M059J (cell line): ENCODE data around the gene APBB2. TPM values are rescaled to one million over a fixed set of nuclear protein-coding genes. Genes with fewer than 3 reads are reported as not detected.

ENCODE experiments used
- DNase-seq: peaks from one replicate; pipeline ENCODE4 v3.0.0-alpha.2; 2012; ENCODE audit warnings: low read depth
- total RNA-seq: library from RNA; depleted of rRNA; stranded (reverse); fragments of >200 nt; shearing (Covaris generic); gene quantifications from 2 replicates; pipeline ENCODE4 v1.2.3, GENCODE V29; 2014

APBB2 gene
- total RNA-seq, 1 experiment from 2014 or later, result 81.9 TPM

DNA sequence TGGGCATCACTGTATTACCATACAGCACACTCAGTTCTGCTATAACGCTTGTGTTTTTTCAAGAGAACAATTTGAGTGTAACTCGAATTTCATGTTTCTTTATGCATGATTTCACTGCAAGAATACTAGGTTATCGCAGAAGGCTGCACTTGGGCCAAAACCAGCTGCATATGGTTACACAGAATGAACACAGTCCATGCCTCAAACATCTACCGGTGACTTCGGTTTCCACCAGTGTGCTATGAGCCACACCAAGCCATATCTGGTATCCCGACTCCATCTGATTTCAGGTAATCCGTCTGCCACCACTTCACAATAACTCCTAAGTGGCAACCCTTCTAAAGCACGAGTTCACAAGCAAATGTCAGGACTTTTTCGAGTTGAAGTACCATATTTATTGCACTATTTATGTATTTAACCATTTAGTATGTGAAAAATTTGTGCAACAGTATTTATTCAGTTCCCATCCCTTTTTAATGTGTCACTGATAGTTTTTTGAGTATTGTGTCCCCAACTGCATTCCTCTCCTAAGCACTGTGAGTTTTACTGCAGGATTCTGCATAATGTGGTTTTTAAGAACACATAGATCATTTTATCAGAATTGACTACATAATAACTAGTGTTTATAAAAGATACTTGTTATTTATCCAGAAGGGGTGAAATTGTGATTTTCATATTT, 111.8 kb downstream of the APBB2 start:
- no peak for DNase-seq

DNA sequence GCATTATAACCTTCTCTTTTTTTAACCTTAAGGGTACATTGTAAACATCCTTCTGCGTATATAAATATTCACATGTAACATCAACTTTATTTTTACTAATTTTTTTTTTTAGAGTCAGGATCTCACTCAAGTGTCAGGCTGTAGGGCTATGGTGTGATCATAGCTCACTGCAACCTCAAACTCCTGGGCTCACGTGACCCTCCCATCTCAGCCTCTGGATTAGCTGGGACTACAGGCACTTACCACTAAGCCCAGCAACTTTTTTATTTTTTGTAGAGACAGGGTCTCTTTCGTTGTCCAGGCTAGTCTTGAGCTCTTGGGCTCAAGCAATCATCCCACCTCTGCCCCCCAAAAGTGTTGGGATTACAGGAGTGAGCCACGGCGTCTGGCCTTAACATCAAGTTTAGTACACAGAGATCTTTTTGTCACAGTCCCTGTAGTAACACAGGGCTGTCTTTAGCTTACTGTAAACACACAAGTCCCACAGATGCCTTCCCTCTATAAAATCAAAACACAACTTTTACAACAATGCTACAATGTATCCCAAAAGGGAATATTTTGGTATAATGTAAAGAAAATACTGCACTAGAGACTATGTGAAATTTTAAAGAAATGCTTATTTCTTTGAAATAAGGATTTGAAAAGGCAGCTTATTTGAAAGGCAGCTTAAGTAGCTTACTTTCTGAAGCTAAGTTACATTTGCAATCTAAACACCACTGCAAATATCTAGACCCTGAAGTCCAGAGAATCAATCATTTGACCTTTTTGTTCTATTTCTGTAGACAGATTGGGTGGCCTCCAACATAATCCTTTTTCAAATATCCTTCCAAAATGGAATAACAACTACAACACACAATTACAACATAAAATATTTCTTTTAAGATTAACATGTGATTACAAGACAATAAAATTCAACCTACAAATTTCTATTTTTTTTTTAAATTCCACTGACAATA, 116.0 kb downstream of the APBB2 start:
- no peak for DNase-seq

DNA sequence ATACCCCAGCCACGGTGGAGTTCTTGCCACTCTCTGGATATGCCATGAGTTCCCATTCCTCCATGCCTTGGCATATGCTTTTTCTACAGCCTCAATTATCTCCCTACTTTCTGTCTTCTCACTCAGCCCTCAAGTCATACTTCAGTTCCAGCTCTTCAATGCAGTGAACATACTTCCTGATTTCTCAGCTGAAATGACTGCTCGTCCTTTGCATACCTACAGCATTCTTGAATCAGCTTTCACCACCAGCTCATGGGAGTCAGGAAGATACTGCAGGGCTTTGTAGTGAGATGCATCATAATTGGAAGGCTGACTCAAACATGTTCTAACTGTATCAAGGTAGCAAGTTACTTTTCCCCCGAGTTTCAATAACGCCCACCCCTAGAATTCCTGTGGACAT, 118.4 kb downstream of the APBB2 start:
- peak; percentile 53 for DNase-seq

DNA sequence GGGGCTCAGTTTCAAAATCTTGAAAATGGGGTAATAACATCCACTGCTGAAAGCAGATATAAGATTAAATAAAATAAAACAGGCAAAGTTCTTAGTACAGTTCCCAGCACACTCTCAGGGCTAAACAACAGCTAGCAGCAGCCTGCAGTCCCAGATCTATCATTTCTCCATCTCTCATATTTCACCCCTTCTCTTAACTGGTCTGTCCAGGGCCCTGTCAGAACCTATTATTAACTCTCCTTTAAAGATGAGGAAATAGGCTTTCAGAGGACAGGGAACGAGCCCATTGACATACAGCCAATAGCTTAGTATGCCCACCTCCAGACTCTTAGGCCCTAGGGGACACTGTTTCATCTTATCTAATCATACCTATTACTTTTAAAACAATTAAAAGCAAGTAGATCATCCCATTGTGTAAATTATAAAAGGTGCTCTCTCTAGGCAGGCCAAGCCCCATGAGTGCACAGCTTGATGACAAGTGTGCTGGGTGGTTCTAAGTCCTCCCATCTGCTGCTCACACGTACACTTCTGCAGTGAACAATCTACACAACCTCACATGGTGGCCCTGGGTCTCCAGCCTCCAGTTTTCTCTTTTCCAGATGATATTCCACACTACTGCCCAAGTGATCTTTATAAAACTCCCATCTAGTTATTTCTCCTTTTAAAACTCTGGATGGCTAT, 119.0 kb downstream of the APBB2 start:
- DNase-seq, result no peak

DNA sequence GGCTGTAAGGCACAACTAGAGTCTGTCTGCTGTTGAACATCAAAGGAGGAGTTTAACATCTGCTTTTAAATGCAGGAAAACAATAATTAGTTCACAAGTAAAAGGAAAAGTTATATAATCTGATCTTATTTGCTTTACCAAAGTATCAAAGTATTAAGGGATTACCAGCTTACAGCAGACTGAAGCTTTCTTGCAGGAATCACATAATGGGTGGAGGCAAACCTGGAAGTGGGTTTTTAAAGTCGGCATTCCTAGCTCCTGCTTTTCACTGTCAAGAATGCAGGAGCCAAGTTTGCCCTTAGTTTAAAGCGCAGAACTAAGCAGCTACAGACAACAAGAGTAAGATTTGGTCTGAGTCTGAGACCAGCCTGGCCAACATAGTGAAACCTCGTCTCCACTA, 122.2 kb downstream of the APBB2 start:
- DNase-seq, result no peak

DNA sequence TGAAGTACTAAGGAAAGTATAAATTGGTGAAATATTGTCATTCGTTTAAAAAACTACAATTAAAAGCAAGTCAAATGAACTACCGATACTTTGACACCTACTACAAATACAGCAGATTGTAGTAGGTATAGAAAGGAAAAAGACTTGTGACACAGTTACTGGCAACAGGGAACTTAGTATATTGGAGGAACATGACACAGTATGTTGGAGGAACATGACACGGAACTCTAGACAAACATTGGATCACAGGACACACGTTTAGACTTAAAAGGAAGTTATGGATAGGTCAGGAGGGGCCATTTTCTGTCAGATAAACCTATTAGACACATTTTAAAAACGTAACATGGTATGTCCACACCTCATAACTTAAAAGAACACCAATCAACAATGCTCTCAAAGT, 132.5 kb downstream of the APBB2 start:
- no peak for DNase-seq

DNA sequence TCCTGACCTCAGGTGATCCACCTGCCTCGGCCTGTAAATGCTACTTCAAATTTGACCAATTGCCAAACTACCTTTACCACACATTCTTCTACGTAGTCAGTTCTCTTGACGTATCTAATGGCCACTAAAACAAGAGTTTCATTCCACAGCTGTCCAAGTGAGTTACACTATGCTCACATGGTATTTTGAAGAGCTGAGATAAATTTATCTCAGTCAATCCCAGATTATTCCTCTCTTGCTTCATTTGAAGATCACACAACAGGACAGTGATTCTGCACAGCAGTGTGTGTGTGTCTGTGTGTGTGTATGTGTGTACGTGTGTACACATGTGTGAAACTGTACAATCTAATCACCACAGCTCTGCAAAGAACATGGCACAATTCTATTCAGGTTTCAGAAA, 133.4 kb downstream of the APBB2 start:
- no peak for DNase-seq

DNA sequence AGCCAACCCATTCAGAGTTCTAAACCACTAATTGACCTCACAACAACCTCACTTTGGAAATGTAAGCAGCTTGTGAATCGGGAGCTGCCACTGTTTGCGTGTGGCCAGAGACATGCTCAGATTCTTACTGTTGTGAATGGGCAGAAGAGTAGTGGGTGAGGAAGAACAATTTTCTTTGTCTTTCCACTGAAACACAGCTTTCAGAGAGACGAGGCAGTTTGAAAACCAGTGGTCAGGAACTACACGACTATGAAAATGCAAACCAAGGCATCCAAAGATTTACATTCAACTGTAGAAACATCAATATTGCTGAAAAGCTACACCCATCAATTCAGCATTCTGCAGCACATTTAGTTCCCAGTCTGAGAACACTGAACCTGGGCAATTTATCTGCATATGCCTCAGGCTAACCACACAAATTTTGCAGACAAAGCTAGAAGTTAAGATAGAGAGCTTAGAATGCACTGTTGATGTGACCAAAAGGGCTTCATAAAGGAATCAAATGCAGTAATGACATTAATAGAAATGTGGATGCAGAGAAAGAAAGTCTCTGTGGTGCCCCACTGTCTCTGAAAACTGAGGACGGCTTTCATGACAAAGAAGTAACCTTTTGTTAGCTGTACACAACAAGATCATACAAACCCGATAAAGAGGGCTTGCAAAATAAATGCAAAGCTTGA, 134.3 kb downstream of the APBB2 start:
- DNase-seq, result no peak

DNA sequence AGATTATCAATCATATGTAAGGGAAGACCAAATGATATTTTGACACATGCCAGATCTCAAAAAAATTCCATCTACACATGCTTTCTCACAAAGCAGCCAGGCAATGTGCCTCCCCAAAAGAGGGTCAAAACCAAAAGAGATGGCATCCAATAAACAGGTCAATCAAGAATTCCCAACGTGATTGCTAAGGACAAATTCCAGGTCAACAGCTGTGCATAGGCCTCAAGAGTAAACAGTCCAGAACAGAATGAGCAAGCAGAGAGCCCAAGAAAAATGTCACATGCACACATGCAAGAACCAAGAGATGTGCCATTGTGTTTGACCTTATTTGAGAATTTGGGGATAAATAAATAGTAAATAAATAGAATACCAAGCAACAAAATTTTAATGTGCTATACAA, 136.7 kb downstream of the APBB2 start:
- no peak for DNase-seq

DNA sequence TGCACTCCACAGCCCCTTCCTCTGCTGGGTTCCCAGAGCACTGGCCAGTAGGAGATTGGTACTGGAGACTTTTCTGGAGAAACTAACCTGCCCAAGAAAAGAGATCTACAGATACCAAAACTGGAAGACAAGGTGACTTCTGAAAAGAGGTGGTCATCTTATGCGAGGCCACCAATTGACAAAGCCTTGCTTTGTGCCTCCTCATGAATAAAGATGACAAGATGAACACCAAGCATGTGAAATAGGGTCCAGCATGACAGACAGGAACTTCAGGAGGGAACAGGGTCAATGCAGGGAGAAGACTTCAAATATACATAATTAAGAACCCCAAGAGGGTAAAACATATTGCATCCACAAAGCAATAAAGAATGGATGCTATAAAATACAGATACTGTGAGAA, 137.9 kb downstream of the APBB2 start:
- DNase-seq, result no peak

DNA sequence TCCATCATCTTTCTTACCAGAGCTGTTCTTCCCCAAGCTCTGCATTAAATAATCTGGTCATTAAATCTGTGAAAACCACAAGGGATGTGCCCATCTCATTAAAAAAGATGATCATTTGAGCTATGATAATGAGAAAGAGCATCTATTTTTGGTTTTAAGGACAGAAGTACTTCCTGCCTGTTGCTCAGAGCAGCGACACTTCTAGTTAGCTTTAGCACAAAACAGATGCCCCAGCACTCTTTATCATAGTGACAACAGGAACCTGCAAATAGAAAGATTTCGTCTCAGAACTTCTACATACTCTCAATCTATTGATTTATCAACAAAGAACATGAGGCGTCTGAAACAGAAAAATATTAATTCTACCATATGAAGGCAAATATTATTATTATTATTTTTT, 140.1 kb downstream of the APBB2 start:
- DNase-seq, result no peak

DNA sequence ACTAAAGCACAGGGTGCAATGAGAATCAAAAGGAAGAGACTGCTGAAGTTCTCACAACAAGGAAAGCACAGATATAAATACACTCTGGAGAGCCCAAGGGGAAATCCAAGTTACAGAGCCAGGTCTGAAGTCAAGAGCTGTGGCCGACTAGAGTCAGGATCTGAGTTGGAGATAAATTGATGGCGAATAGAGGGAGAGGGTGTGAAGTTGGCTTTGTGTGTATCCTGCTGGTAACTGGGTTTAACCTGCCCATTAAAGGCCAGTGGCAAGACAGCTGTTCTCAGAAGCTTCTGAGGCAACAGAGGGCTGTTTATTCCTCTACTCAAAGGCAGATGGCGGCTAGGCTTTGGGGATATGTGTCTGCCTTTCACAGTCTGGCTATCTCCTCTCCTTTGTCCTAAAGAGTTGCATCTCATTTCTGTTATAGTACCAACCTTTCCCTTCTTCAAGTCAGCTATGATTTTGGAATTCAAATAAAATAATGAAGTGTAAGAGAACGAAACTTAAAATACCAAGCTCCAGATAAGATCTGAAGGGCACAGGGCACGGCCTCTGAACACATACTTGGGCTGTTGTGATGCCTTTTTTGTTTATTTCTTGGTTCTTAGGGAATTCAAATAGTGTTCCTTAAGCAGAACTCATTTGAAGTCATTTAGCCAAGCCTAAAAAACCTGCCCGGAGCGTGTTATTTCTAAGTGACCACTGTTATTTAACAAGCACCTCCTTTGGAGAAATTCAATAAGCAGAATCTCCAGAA, 142.1 kb downstream of the APBB2 start:
- DNase-seq, result peak; percentile 88

DNA sequence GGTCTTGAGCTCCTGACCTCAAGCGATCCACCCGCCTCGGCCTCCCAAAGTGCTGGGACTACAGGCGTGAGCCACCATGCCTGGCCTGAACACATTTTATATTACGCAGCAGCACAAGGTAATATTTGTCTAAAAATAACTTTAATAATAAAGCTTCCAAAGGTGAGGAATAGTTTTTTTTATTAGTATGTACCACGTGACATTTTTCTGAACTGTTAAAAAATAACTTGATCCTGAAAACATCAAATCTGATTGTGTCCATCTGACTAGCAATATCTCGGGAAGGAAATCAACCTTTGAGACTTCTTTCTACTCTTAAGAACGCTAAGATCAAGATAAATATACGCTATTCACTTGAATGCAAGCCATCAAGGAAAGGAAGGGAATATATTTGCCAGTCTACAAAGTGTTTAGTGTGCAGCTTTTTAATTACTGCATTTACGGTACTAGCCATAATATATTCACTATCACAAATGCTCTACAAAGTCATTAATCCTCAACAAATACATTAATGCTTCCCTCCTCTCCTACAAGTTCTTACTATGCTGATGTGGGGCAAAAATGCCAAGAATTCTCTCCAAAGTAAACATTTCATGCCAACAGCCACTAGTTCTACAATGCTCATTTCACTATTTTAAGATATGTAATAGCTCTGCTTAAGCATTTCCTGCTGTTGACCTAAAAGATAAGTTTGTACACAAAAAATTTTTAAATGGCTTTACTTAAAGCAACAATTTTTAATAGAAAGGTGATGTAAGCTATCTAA, 143.6 kb downstream of the APBB2 start:
- DNase-seq, result peak; percentile 47

DNA sequence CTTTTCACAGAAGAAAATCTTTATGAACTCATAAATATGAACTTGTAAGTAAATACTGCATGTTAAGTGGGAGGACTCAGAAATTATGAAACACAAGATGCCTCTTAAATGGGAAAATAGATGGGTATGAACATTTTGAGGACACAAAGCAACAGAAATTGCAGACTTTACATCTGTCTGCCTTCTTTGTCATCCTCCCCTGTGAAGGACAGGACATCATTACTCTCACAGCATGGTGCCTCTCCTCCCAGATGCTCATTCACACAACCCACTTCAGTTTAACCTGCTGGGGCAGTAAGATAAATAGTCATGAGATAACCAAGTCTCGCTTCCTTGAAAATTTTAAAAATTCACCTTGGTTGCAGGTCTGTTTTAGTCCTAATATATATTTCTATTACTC, 144.5 kb downstream of the APBB2 start:
- DNase-seq, result no peak

DNA sequence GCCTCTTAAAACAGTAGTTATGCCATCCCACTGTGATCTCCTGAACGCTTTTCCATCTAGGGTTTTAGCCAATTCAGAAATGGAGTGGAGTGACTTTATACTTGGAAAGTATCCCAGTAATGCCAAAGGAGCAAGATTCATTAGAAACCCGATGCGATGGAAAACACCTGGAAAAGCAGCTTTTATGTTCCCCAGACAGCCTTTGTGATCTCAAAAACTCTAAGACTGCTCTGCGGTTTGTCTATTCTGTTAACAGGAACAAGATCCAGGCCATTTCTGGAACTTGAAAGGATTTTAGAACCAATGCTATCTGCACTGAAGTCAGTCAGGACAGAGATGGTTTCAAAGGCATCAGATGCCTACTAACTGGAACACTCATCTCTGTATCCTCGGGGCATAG, 145.1 kb downstream of the APBB2 start:
- DNase-seq, result peak; percentile 64

DNA sequence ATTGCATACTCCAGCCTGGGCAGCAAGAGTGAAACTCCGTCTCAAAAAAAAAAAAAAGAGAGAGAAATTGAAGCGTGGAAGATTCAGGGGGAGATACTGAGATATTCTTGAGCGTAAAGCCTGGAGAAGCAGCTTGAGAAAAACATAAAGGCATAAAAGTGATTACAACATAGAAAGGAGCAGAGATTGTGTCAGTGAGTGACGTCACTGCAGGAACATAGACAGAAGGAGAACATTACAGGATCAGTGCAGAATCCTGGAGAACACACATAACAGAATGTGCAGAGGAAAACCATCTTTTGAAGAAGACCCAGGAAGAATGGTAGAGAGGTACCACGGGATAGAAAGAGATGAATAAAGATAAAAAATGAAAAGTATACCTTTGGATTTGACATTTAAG, 147.0 kb downstream of the APBB2 start:
- DNase-seq, result no peak

DNA sequence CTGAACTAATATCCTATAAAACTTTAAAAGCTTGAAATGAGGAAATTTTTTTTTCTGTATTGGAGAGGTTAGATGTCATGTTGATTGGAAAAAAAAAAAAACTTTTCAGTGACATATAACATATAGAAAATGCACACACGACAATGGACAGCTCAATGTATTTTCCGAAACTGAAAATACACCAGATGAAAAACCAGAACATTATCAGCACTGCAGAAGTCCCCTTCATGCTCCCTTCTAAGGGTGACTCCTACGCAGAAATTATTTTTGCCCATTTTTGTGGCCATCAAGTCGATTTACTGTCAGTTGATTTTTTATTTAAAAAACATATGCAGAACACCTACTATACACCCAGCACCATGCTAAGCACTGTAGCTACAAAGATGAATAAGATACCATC, 148.3 kb downstream of the APBB2 start:
- no peak for DNase-seq

DNA sequence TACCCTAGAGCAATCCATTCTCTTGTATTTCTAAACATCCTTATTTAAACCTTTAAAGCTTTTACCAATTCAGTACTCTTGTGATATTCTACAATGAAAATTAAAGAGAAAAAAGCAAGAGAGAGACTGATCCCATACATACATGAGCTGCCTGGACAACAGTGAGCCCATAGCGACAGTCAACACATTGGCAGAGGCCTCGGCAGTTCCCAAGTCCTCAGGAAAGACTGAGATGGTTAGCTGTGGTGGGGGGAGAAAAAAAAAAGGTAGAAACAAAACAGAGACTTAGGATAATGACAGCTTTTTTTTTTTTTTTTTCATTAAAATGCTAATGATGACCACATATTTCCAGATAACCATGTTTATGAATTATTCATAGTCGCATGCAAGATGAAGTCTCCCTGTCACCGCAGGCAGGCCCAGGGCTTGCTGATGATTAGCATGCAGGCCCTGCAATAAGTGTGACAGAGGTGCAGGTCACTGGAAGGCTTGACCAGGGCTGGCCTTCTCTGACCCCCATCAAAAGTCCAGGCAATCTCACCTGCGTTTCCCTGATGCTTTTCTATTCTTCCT, 148.8 kb downstream of the APBB2 start:
- no peak for DNase-seq

DNA sequence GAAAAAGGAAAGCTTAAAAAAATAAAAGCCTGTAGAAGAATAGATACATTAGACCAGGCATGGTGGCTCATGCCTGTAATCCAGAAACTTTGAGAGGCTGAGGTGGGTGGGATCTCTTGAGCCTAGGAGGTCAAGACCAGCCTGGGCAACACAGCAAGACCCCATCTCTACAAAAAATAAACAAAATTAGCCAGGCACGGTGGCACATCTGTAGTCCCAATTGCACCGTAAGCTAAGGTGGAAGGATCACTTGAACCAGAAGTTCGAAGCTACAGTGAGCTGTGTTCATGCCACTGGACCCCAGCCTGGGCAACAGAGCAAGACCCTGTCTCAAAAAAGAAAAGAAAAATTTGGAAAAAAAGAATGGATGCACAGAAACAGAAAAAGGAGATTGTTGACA, 149.4 kb downstream of the APBB2 start:
- no peak for DNase-seq
